VCaP (cell line): ENCODE results near the gene PAPPA2.

ENCODE experiments used
- H3K27ac ChIP-seq: fragments of 450-650 bp; 2 replicates; pipeline ENCODE4 v1.5.1; 2017
- CTCF ChIP-seq: fragments of 450-650 bp; conservative IDR thresholded peaks from 2 replicates; pipeline ENCODE4 v1.5.1; 2017; ENCODE audit warnings: mild to moderate bottlenecking, moderate library complexity

Gene PAPPA2

GRCh38 chr1:176504848-176505553 is 42.0 kb downstream of the PAPPA2 start:
- H3K27ac ChIP-seq, result no peak overlapping the region
- no peak for TF ChIP-seq CTCF

GRCh38 chr1:176512966-176513365 is 50.0 kb downstream of the PAPPA2 start:
- TF ChIP-seq CTCF, result no peak
- H3K27ac ChIP-seq, result no peak overlapping the region

GRCh38 chr1:176515310-176515709 is 52.3 kb downstream of the PAPPA2 start:
- no peak for TF ChIP-seq CTCF
- no peak overlapping the region for H3K27ac ChIP-seq

GRCh38 chr1:176517484-176517883 is 54.5 kb downstream of the PAPPA2 start:
- H3K27ac ChIP-seq, result no peak overlapping the region
- no peak for TF ChIP-seq CTCF

- no peak for TF ChIP-seq CTCF
- no peak overlapping the region for H3K27ac ChIP-seq
Observed at GRCh38 chr1:176521211-176521610, 58.2 kb downstream of the PAPPA2 start.

GRCh38 chr1:176522310-176522845 is 59.4 kb downstream of the PAPPA2 start:
- TF ChIP-seq CTCF, result no peak
- peak overlapping the region; percentile 22; the same call in 1 of the 2 replicates for H3K27ac ChIP-seq

GRCh38 chr1:176529395-176530090 is 66.6 kb downstream of the PAPPA2 start:
- no peak for TF ChIP-seq CTCF
- H3K27ac ChIP-seq, result peak overlapping the region; percentile 85
